AG08396 (cell line): ENCODE results near the gene PNKD.

Experiments
- DNase-seq: peaks from one replicate; pipeline ENCODE4 v3.0.0; 2012; ENCODE audit warnings: low spot score, mixed read lengths

The PNKD gene

DNA sequence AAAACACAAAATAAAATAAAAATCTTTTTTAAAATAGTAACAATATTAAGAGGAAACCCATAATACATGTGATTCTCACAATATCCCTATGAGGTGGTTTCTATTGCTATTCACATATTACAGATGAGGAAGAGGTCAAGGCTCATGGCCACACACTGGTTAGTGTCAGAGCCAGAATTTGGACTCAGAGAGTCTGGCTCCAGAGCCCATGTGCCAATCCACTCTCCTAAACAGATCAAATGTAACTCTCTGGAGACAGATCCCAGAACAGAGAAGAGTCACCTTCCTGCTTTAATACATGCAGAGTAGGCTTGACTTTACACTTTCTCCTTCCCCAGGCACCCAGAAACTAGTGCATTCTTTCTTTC, 101.6 kb downstream of the PNKD start:
- DNase-seq = no peak

DNA sequence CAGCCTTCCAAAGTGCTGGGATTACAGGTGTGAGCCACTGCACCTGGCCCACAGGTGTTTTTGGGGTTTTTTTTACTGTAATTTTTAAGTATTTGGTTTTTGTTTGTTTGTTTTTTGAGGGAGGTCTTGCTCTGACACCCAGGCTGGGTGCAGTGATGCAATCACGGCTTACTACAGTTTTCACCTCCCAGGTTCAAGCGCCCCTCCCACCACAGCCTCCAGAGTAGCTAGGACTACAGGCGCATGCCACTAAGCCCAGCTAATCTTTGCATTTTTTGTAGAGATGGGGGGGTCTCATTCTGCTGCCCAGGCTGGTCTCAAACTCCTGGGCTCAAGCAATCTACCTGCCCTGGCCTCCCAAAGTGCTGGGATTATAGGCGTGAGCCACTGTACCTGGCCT, 104.5 kb downstream of the PNKD start:
- no peak for DNase-seq

DNA sequence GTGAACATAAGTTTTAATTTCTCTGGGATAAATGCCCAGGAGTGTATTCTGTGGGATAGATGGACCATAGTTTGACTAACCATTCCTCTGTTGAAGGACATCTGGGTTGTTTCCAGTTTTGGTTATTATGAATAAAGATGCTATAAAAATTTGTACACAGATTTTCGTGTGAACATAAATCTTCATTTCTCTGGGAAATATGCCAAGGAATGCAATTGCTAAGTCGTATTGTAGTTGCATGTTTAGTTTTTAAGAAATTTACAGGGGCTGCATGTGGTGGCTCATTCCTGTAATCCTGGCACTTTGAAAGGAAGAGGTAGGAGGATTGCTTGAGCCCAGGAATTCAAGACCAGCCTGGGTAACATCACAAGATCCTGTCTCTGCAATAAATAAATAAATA, 104.9 kb downstream of the PNKD start:
- DNase-seq = no peak

GRCh38 chr2:218378053-218378452, 107.7 kb downstream of the PNKD start:
- DNase-seq = no peak

GRCh38 chr2:218381916-218382366, 111.6 kb downstream of the PNKD start, which contains the start of gene SLC11A1:
Gene SLC11A1, plus strand, starts transcription at chr2:218382273. Its CDS starts 96 bp downstream, at chr2:218382369.
- no peak for DNase-seq

- no peak for DNase-seq
Measured at GRCh38 chr2:218382785-218383184, 112.5 kb downstream of the PNKD start.

GRCh38 chr2:218383892-218384519, 113.7 kb downstream of the PNKD start:
- DNase-seq = no peak

DNA sequence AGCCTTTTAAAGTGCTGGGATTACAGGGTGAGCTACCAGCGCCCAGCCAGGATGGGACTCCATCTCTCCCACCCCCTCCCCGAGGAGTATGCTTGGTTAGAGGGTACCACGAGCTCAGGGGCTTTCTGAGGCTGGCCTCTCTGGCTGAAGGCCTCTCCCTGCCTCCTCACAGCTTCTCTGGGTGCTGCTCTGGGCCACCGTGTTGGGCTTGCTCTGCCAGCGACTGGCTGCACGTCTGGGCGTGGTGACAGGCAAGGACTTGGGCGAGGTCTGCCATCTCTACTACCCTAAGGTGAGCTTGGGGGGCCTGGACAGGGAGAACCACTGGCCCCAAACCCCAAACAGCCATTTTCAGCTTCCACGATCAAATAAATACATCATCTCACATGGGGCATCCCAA, 114.7 kb downstream of the PNKD start:
- DNase-seq = no peak

GRCh38 chr2:218386505-218387368, 116.4 kb downstream of the PNKD start:
- DNase-seq = no peak

DNA sequence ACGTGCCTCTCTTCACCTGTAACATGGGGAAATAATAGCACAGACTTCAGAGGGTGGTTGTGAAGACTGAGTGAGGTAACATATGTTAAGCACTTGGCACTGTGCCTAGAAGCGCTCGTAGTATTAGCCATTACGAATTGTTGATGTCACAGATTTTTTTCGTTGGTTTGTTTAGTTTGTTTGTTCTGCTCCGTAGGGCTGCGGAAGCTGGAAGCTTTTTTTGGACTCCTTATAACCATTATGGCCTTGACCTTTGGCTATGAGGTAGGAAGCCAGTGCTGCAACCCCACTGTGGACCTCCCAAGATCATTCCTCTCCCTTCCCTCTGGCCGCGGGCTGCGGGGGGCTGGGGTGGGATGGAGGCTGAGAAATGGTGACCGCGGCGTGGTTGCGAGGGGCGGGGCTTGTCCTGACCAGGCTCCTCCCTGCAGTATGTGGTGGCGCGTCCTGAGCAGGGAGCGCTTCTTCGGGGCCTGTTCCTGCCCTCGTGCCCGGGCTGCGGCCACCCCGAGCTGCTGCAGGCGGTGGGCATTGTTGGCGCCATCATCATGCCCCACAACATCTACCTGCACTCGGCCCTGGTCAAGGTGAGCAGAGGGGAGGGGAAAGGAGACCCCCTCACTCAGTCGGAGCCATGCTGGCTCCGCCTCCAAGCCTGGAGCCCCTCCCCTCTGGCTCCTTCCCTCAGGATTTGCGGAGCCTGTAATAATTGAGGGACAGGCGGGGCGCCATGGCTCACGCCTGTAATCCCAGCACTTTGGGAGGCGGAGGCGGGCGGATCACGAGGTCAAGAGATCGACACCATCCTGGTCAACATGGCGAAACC, 117.3 kb downstream of the PNKD start:
- peak; percentile 62 for DNase-seq

- no peak for DNase-seq
Measured at GRCh38 chr2:218389333-218390150, 119.2 kb downstream of the PNKD start.

- DNase-seq = no peak
Measured at GRCh38 chr2:218391202-218391601, 120.9 kb downstream of the PNKD start.

- no peak for DNase-seq
Measured at GRCh38 chr2:218392459-218392858, 122.1 kb downstream of the PNKD start.

DNA sequence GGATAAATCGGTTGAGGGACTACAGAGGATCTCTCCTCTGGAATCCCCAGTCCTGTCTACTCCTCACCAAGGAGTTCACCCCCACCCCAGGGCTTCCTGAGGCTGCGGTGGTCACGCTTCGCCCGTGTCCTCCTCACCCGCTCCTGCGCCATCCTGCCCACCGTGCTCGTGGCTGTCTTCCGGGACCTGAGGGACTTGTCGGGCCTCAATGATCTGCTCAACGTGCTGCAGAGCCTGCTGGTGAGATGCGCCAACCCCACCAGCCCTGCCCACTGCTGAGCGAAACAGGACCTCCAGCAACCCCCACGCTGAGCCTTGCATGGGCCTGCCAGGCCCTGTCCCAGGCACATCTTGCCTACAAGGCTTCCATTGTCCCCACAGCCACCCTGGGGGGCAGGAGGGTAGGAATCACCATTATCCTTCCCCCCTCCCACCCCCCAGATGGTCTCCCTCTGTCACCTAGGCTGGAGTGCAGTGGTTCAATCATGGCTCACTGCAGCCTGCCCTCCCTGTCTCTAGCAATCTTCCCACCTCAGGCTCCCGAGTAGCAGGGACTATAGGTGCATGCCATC, 122.7 kb downstream of the PNKD start:
- no peak for DNase-seq

DNA sequence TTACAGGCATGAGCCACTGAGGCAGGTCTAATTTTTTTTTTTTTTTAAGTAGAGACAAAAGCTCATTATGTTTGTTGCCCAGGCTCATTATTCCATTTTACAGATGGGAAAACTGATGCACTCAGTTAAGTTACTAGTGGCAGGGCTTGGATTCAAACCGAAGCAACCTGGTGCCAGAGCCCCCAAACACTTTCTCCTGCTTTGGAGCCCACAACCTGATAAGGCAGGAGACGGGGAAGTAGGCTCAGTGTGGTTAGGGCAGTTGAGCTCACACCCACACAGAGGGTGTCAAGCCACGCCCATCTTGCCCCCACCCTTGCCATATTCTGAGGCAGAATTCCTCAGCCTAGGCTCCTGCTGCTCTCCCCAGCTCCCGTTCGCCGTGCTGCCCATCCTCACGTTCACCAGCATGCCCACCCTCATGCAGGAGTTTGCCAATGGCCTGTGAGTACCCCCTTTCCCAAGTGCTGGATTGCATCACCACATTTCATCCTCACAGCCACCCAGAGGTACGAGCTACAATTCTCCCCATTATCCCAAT, 123.5 kb downstream of the PNKD start:
- DNase-seq = no peak

GRCh38 chr2:218394298-218395089, 124.2 kb downstream of the PNKD start:
- DNase-seq = no peak

DNA sequence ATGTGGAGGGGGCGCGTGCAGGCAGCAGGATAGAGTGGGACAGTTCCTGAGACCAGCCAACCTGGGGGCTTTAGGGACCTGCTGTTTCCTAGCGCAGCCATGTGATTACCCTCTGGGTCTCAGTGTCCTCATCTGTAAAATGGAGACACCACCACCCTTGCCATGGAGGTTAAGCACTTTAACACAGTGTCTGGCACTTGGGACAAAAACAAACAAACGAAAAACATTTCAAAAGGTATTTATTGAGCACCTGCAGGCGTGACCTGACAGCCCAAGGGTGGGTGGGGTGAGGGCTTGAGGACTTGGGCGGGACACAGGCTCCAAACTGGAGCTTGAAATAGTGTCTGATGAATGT, 124.7 kb downstream of the PNKD start:
- no peak for DNase-seq

- DNase-seq = no peak
Measured at GRCh38 chr2:218395456-218395825, 125.1 kb downstream of the PNKD start.

GRCh38 chr2:218395826-218396687, 125.7 kb downstream of the PNKD start:
- peak; percentile 93 for DNase-seq
